HEK293 (cell line): Measurements from ENCODE around the gene SRSF2.
A peak's percentile ranks its signal among the peaks of the same experiment; 100 is the strongest.

ENCODE experiments used
- BCL6B ChIP-seq: fragments of 450-650 bp; formaldehyde crosslinking; IDR thresholded peaks from 2 replicates; pipeline ENCODE4 v1.5.1; 2017; ENCODE audit warnings: missing biosample characterization, missing genetic modification characterization
- EGR2 ChIP-seq: fragments of 450-650 bp; formaldehyde crosslinking; IDR thresholded peaks from 2 replicates; pipeline ENCODE4 v1.5.1; 2016; ENCODE audit warnings: low read depth, missing biosample characterization, missing genetic modification characterization
- INSM2 ChIP-seq: fragments of 450-650 bp; formaldehyde crosslinking; IDR thresholded peaks from 2 replicates; pipeline ENCODE4 v1.5.1; 2016; ENCODE audit warnings: missing biosample characterization, missing genetic modification characterization
- KLF7 ChIP-seq: fragments of 450-650 bp; formaldehyde crosslinking; IDR thresholded peaks from 2 replicates; pipeline ENCODE4 v1.5.1; 2016; ENCODE audit warnings: missing biosample characterization, missing genetic modification characterization, borderline replicate concordance
- MYNN ChIP-seq: fragments of 450-650 bp; formaldehyde crosslinking; IDR thresholded peaks from 2 replicates; pipeline ENCODE4 v1.5.1; 2016; ENCODE audit warnings: missing biosample characterization, missing genetic modification characterization, borderline replicate concordance
- PBX3 ChIP-seq: sonication (generic); formaldehyde crosslinking; IDR thresholded peaks from 2 replicates; pipeline ENCODE4 v1.8.1; 2022; ENCODE audit warnings: mild to moderate bottlenecking, moderate library complexity, missing genetic modification reagents
- SP2 ChIP-seq: fragments of 450-650 bp; formaldehyde crosslinking; IDR thresholded peaks from 2 replicates; pipeline ENCODE4 v1.5.1; 2016; ENCODE audit warnings: missing biosample characterization, missing genetic modification characterization
- SP7 ChIP-seq: fragments of 450-650 bp; formaldehyde crosslinking; IDR thresholded peaks from 2 replicates; pipeline ENCODE4 v1.5.1; 2016; ENCODE audit warnings: missing biosample characterization, missing genetic modification characterization
- ZBTB8A ChIP-seq: fragments of 450-650 bp; formaldehyde crosslinking; IDR thresholded peaks from 2 replicates; pipeline ENCODE4 v1.5.1; 2016; ENCODE audit warnings: missing biosample characterization, missing genetic modification characterization
- ZFP69B ChIP-seq: fragments of 450-650 bp; formaldehyde crosslinking; IDR thresholded peaks from 2 replicates; pipeline ENCODE4 v1.5.1; 2016; ENCODE audit warnings: missing biosample characterization, missing genetic modification characterization
- ZNF140 ChIP-seq: fragments of 450-650 bp; formaldehyde crosslinking; IDR thresholded peaks from 2 replicates; pipeline ENCODE4 v1.5.1; 2016; ENCODE audit warnings: missing biosample characterization, missing genetic modification characterization
- ZNF148 ChIP-seq: fragments of 450-650 bp; formaldehyde crosslinking; IDR thresholded peaks from 2 replicates; pipeline ENCODE4 v1.5.0; 2017; ENCODE audit warnings: missing biosample characterization, missing genetic modification characterization, borderline replicate concordance
- ZNF2 ChIP-seq: fragments of 450-650 bp; formaldehyde crosslinking; IDR thresholded peaks from 2 replicates; pipeline ENCODE4 v1.5.1; 2016; ENCODE audit warnings: missing biosample characterization, missing genetic modification characterization
- ZNF341 ChIP-seq: fragments of 450-650 bp; formaldehyde crosslinking; IDR thresholded peaks from 2 replicates; pipeline ENCODE4; 2016; ENCODE audit warnings: low read depth, missing biosample characterization, missing genetic modification characterization
- ZNF501 ChIP-seq: fragments of 450-650 bp; formaldehyde crosslinking; IDR thresholded peaks from 2 replicates; pipeline ENCODE4 v1.5.1; 2016; ENCODE audit warnings: missing biosample characterization, missing genetic modification characterization
- ZNF558 ChIP-seq: fragments of 450-650 bp; formaldehyde crosslinking; IDR thresholded peaks from 2 replicates; pipeline ENCODE4 v1.5.1; 2016; ENCODE audit warnings: missing biosample characterization, missing genetic modification characterization
- ZNF600 ChIP-seq: fragments of 450-650 bp; formaldehyde crosslinking; IDR thresholded peaks from 2 replicates; pipeline ENCODE4 v1.5.1; 2016; ENCODE audit warnings: missing biosample characterization, missing genetic modification characterization
- ZNF610 ChIP-seq: fragments of 450-650 bp; formaldehyde crosslinking; IDR thresholded peaks from 2 replicates; pipeline ENCODE4 v1.5.1; 2016; ENCODE audit warnings: missing biosample characterization, missing genetic modification characterization, borderline replicate concordance
- ZNF658 ChIP-seq: fragments of 450-650 bp; formaldehyde crosslinking; IDR thresholded peaks from 2 replicates; pipeline ENCODE4; 2016; ENCODE audit warnings: missing biosample characterization, missing genetic modification characterization
- ZNF701 ChIP-seq: fragments of 450-650 bp; formaldehyde crosslinking; IDR thresholded peaks from 2 replicates; pipeline ENCODE4 v1.5.1; 2016; ENCODE audit warnings: missing biosample characterization, missing genetic modification characterization
- ZNF747 ChIP-seq: fragments of 450-650 bp; formaldehyde crosslinking; IDR thresholded peaks from 2 replicates; pipeline ENCODE4 v1.5.1; 2016; ENCODE audit warnings: missing biosample characterization, missing genetic modification characterization
- ZSCAN30 ChIP-seq: fragments of 450-650 bp; IDR thresholded peaks from 2 replicates; pipeline ENCODE4 v1.5.1; 2018; ENCODE audit warnings: missing biosample characterization, mild to moderate bottlenecking, missing genetic modification characterization, moderate library complexity

The SRSF2 gene

GRCh38 chr17:76737082-76737675 is at the start of gene SRSF2 (continued):
- TF ChIP-seq ZNF148 (tag by site-specific recombination) (peak; percentile 60; the same call in 1 of the 2 replicates), ZNF610 (tag by site-specific recombination) (0 out of 2 replicates have a peak, but pooled peaks have one; percentile 17), ZFP69B (tag by site-specific recombination) (peak; percentile 29; the same call in 1 of the 2 replicates), ZNF2 (tag by site-specific recombination) (peak; percentile 97), ZNF701 (tag by site-specific recombination) (no peak), ZBTB8A (tag by site-specific recombination) (peak; percentile 94), KLF7 (tag by site-specific recombination) (peak; percentile 62; the same call in 1 of the 2 replicates), ZNF140 (tag by site-specific recombination) (peak; percentile 95), MYNN (tag by site-specific recombination) (0 out of 2 replicates have a peak, but pooled peaks have one; percentile 13), ZNF600 (peak; percentile 72), ZNF501 (tag by site-specific recombination) (peak; percentile 91), INSM2 (tag by site-specific recombination) (peak; percentile 78), SP7 (tag by site-specific recombination) (peak; percentile 42; the same call in 1 of the 2 replicates), ZNF341 (tag by site-specific recombination) (peak; percentile 26), ZNF747 (tag by site-specific recombination) (peak; percentile 94; the same call in 1 of the 2 replicates), BCL6B (tag by site-specific recombination) (peak; percentile 63), PBX3 (CRISPR knock-in tag) (peak; percentile 59), SP2 (tag by site-specific recombination) (peak; percentile 96), ZSCAN30 (peak; percentile 84), ZNF558 (tag by site-specific recombination) (0 out of 2 replicates have a peak, but pooled peaks have one; percentile 25), ZNF658 (tag by site-specific recombination) (0 out of 2 replicates have a peak, but pooled peaks have one; percentile 22), EGR2 (tag by site-specific recombination) (0 out of 2 replicates have a peak, but pooled peaks have one; percentile 9)
